Keratinocyte (primary cell): ENCODE results near the gene LAMA4. TPM values are rescaled to one million over a fixed set of nuclear protein-coding genes. Genes with fewer than 3 reads are reported as not detected.

Source experiments
- DNase-seq: peaks from one replicate; pipeline ENCODE4 v3.0.0-alpha.2; 2011; ENCODE audit warnings: low read depth, missing footprints, low spot score
- FAIRE-seq: peaks from 2 replicates; lab custom pipeline; 2011; peaks lifted over from hg19 to GRCh38; lab: Jason Lieb, UNC
- H2AFZ ChIP-seq: 2 replicates; pipeline ENCODE4 v1.6.0; 2012; ENCODE audit warnings: low read length, control low read depth, inconsistent platforms; ENCODE audit not compliant: control insufficient read depth
- H3K27ac ChIP-seq: 2 replicates; pipeline ENCODE4 v1.5.1; 2011; ENCODE audit warnings: low read length; ENCODE audit not compliant: control insufficient read depth, insufficient read depth
- H3K27me3 ChIP-seq: 3 replicates; pipeline ENCODE4 v1.6.0; 2011; ENCODE audit warnings: low read length; ENCODE audit not compliant: control insufficient read depth, insufficient read depth; ENCODE audit errors: extremely low read depth
- H3K36me3 ChIP-seq, 2 experiments: 2 replicates in 1 of 2; 3 replicates in 1 of 2; pipeline ENCODE4 v1.5.1; 2011; ENCODE audit warnings: low read length in 2 of 2, mild to moderate bottlenecking in 1 of 2; ENCODE audit not compliant: control insufficient read depth in 2 of 2, insufficient read depth in 2 of 2; ENCODE audit errors: extremely low read depth in 1 of 2
- H3K4me1 ChIP-seq: 3 replicates; pipeline ENCODE4 v1.5.1; 2011; ENCODE audit warnings: low read length; ENCODE audit not compliant: control insufficient read depth, insufficient read depth; ENCODE audit errors: extremely low read depth
- H3K4me2 ChIP-seq: 3 replicates; pipeline ENCODE4 v1.6.0; 2011; ENCODE audit warnings: low read depth, low read length; ENCODE audit not compliant: control insufficient read depth, insufficient read depth; ENCODE audit errors: extremely low read depth
- H3K4me3 ChIP-seq, 3 experiments: fragments of 200-600 bp in 1 of 3; sonication (generic) in 1 of 3; 2 replicates in 2 of 3; 3 replicates in 1 of 3; pipeline ENCODE4 v1.5.1; 2011 to 2016; ENCODE audit warnings: low read length in 3 of 3, mild to moderate bottlenecking in 3 of 3, control low read depth in 2 of 3, inconsistent platforms in 1 of 3, low read depth in 1 of 3, mixed read lengths in 1 of 3, mixed run types in 1 of 3, moderate library complexity in 1 of 3; ENCODE audit not compliant: control insufficient read depth in 2 of 3, insufficient read depth in 2 of 3; ENCODE audit errors: extremely low read depth in 1 of 3
- H3K79me2 ChIP-seq: 2 replicates; pipeline ENCODE4 v1.6.0; 2012; ENCODE audit warnings: low read length; ENCODE audit not compliant: control insufficient read depth, insufficient read depth
- H3K9ac ChIP-seq: 3 replicates; pipeline ENCODE4 v1.6.0; 2011; ENCODE audit warnings: low read length; ENCODE audit not compliant: control insufficient read depth, insufficient read depth; ENCODE audit errors: extremely low read depth
- H3K9me1 ChIP-seq: 3 replicates; pipeline ENCODE4 v1.6.0; 2011; ENCODE audit warnings: low read length; ENCODE audit not compliant: control insufficient read depth, insufficient read depth; ENCODE audit errors: extremely low read depth
- H3K9me3 ChIP-seq: 2 replicates; pipeline ENCODE4 v1.5.1; 2012; ENCODE audit warnings: low read depth, low read length; ENCODE audit not compliant: control insufficient read depth
- H4K20me1 ChIP-seq: 3 replicates; pipeline ENCODE4 v1.6.0; 2011; ENCODE audit warnings: low read length; ENCODE audit not compliant: control insufficient read depth, insufficient read depth; ENCODE audit errors: extremely low read depth
- CTCF ChIP-seq, 3 experiments: IDR thresholded peaks in 1 of 3; conservative IDR thresholded peaks in 1 of 3; optimal IDR thresholded peaks in 1 of 3; 2 replicates in 2 of 3; 3 replicates in 1 of 3; pipeline versions ENCODE3 to v1.5.1; 2011; ENCODE audit warnings: low read length in 3 of 3, mild to moderate bottlenecking in 3 of 3, moderate library complexity in 2 of 3, control low read depth in 1 of 3, inconsistent platforms in 1 of 3; ENCODE audit not compliant: insufficient read depth in 2 of 3; ENCODE audit errors: extremely low read depth in 1 of 3
- EZH2 ChIP-seq: IDR thresholded peaks from one replicate; pipeline ENCODE4 v1.6.1; 2012; ENCODE audit warnings: inconsistent platforms, mild to moderate bottlenecking, low read length, moderate library complexity
- dilution Hi-C: fragments of 300-500 bp; cut with MboI; formaldehyde crosslinking; loops from one replicate; pipeline ENCODE4 v1.7.0; 2020; ENCODE audit warnings: low sequenced_read_pairs; ENCODE audit not compliant: extremely low pct_ligation_motif_present
- polyA plus RNA-seq, 5 experiments: library from polyadenylated mRNA; depleted of rRNA in 3 of 5; stranded (reverse) in 3 of 5; stranded (forward) in 1 of 5; unstranded in 1 of 5; fragments of >200 nt; gene quantifications; 1 replicate in 1 of 5; 2 replicates in 3 of 5; 3 replicates in 1 of 5; pipeline versions ENCODE4 v1.2.1 to v1.2.3, GENCODE V29; 2011 to 2012; ENCODE audit warnings: missing spikeins in 2 of 5, low read depth in 1 of 5, low replicate concordance in 1 of 5

Gene LAMA4
- polyA plus RNA-seq, 1 donor (not counting 4 experiments of a cell fraction or from before 2014, with no cell fraction given): 0.12 TPM

GRCh38 chr6:112205427-112206109 lies 48.8 kb downstream of the LAMA4 start:
- H2AFZ ChIP-seq: peak overlapping the region; percentile 19
- no peaks in the 10 kb centered on the region for H3K36me3 ChIP-seq
- H3K27ac ChIP-seq: no peak overlapping the region
- dilution Hi-C loops: no loop called here
- H3K9me1 ChIP-seq: no peaks in the 10 kb centered on the region
- peak overlapping the region; percentile 24 for H3K4me2 ChIP-seq
- peaks cover 24% of the 10 kb centered on the region for H3K4me1 ChIP-seq
- no peak for TF ChIP-seq CTCF (optimal IDR thresholded peaks at IDR 0.05 in 1 of 3, IDR thresholded peaks at IDR 0.05 in 1 of 3, conservative IDR thresholded peaks at IDR 0.05 in 1 of 3; ENCODE audit: extremely low read depth in 1 of 3, insufficient read depth in 2 of 3, low read length in 3 of 3)
- no peak for TF ChIP-seq EZH2
- no peaks in the 10 kb centered on the region for H3K79me2 ChIP-seq
- no peaks in the 10 kb centered on the region for H4K20me1 ChIP-seq
- FAIRE-seq (peak; percentile 20), DNase-seq (no peak)
- H3K4me3 ChIP-seq: no peak overlapping the region
- no peaks in the 10 kb centered on the region for H3K9me3 ChIP-seq
- no peak overlapping the region for H3K9ac ChIP-seq
- no peaks in the 10 kb centered on the region for H3K27me3 ChIP-seq

DNA sequence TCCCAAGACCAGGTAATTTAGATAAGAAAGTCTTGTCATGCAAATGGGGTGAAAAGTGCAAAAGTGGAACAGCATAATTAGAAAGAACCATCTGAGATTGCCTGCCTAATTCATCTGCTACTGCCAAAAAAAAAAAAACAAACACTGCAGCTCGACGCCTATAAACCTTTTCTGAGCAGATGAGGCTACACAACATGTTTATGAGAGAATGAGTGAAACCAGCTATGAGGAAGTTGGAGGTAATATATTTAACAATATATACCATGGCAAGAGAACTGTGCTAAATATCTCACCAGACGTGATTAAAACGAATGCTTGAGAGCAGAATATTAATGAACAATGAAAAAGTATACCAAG lies 50.0 kb downstream of the LAMA4 start:
- FAIRE-seq: no peak
- H3K9me1 ChIP-seq: no peaks in the 10 kb centered on the region
- H3K36me3 ChIP-seq: no peaks in the 10 kb centered on the region
- H4K20me1 ChIP-seq: no peaks in the 10 kb centered on the region
- no peaks in the 10 kb centered on the region for H3K9me3 ChIP-seq
- DNase-seq: no peak
- dilution Hi-C loops: no loop called here
- H3K4me1 ChIP-seq: peaks cover 24% of the 10 kb centered on the region
- no peak overlapping the region for H2AFZ ChIP-seq
- no peaks in the 10 kb centered on the region for H3K79me2 ChIP-seq
- no peaks in the 10 kb centered on the region for H3K27me3 ChIP-seq
- peak overlapping the region; percentile 33 for H3K27ac ChIP-seq
- H3K9ac ChIP-seq: no peak overlapping the region
- no peak for TF ChIP-seq CTCF (optimal IDR thresholded peaks at IDR 0.05 in 1 of 3, IDR thresholded peaks at IDR 0.05 in 1 of 3, conservative IDR thresholded peaks at IDR 0.05 in 1 of 3; ENCODE audit: extremely low read depth in 1 of 3, insufficient read depth in 2 of 3, low read length in 3 of 3)
- TF ChIP-seq EZH2: no peak
- H3K4me2 ChIP-seq: no peak overlapping the region
- no peak overlapping the region for H3K4me3 ChIP-seq
